GM12878 (cell line): ENCODE measurements around the gene LIMK1. TPM values are rescaled to one million over a fixed set of nuclear protein-coding genes. Genes with fewer than 3 reads are reported as not detected.
"Not testable (repeated sequence)": the region's sequence is repeated elsewhere in the genome, so short reads cannot be mapped to it uniquely, and the experiment has no call there.

Source experiments
- ATAC-seq: fragments of 200-7000 bp; cut with Tn5 transposase; 3 replicates; pipeline ENCODE4 v1.9.1; 2020; ENCODE audit warnings: mild to moderate bottlenecking, moderate library complexity
- BruUV-seq: library from RNA; stranded (reverse); fragments of 400-500 nt; replicated peaks from 2 replicates; lab custom pipeline; 2021; lab: Mats Ljungman, UMichigan
- CTCF ChIA-PET: fragments of 300-600 bp; sonication (Branson Sonifier 250); formaldehyde crosslinking; extraction: SDS; loops from one replicate; lab custom pipeline; 2021; ENCODE audit warnings: inconsistent platforms; lab: Yijun Ruan, JAX
- POLR2A ChIA-PET: fragments of 350-600 bp; formaldehyde crosslinking; extraction: SDS; loops from one replicate; lab custom pipeline; 2021; ENCODE audit warnings: inconsistent platforms; lab: Charles Lee
- RAD21 ChIA-PET: fragments of 300-600 bp; sonication (Branson Sonifier 250); formaldehyde crosslinking; loops from one replicate; lab custom pipeline; 2023; ENCODE audit warnings: antibody characterized with exemption; ENCODE audit not compliant: unreplicated experiment; lab: Charles Lee
- SMC1A ChIA-PET: fragments of 300-600 bp; sonication (Branson Sonifier 250); formaldehyde crosslinking; loops from one replicate; lab custom pipeline; 2023; ENCODE audit not compliant: unreplicated experiment, uncharacterized antibody; lab: Charles Lee
- DNase-seq: peaks from one replicate; pipeline ENCODE4 v3.0.0-alpha.2; 2011; ENCODE audit warnings: low read depth, low spot score
- FAIRE-seq: peaks from 3 replicates; lab custom pipeline; 2011; peaks lifted over from hg19 to GRCh38; lab: Jason Lieb, UNC
- H2AFZ ChIP-seq: 2 replicates; pipeline ENCODE4 v1.6.0; 2011; ENCODE audit warnings: low read depth, low read length, control low read depth; ENCODE audit not compliant: control insufficient read depth
- H3K27ac ChIP-seq: 2 replicates; pipeline ENCODE4 v1.5.1; 2011; ENCODE audit warnings: control low read depth; ENCODE audit not compliant: control insufficient read depth, insufficient read depth
- H3K27me3 ChIP-seq, 2 experiments: replicated peaks in 1 of 2; 2 replicates each; pipeline versions ENCODE4 v1.6.0 to v1.6.1; 2011; ENCODE audit warnings: low read length in 1 of 2; ENCODE audit not compliant: control insufficient read depth in 2 of 2, insufficient read depth in 2 of 2
- H3K36me3 ChIP-seq, 2 experiments: 2 replicates each; pipeline ENCODE4 v1.5.1; 2011; ENCODE audit warnings: low read length in 1 of 2; ENCODE audit not compliant: control insufficient read depth in 2 of 2, insufficient read depth in 2 of 2
- H3K4me1 ChIP-seq: 2 replicates; pipeline ENCODE4 v1.6.1; 2011; ENCODE audit warnings: mild to moderate bottlenecking, low read length, moderate library complexity, mixed read lengths; ENCODE audit not compliant: control insufficient read depth, insufficient read depth
- H3K4me2 ChIP-seq: 2 replicates; pipeline ENCODE4 v1.6.0; 2011; ENCODE audit warnings: control low read depth; ENCODE audit not compliant: control insufficient read depth, insufficient read depth
- H3K4me3 ChIP-seq: fragments of 200-600 bp; sonication (generic); 2 replicates; pipeline ENCODE4 v1.5.1; 2016
- H3K79me2 ChIP-seq: 2 replicates; pipeline ENCODE4 v1.6.0; 2011; ENCODE audit warnings: low read length; ENCODE audit not compliant: control insufficient read depth, insufficient read depth
- H3K9ac ChIP-seq: 2 replicates; pipeline ENCODE4 v1.8.0; 2011; ENCODE audit warnings: low read length, control low read depth, mixed read lengths; ENCODE audit not compliant: control insufficient read depth, insufficient read depth
- H3K9me3 ChIP-seq: replicated peaks from 3 replicates; pipeline ENCODE4 v1.5.1; 2011; ENCODE audit warnings: mild to moderate bottlenecking, low read length; ENCODE audit not compliant: control insufficient read depth, insufficient read depth
- H4K20me1 ChIP-seq: 2 replicates; pipeline ENCODE4 v1.6.0; 2011; ENCODE audit not compliant: control insufficient read depth, insufficient read depth
- BRCA1 ChIP-seq: IDR thresholded peaks from 2 replicates; pipeline ENCODE4 v1.6.1; 2011; ENCODE audit warnings: low read depth, low read length, improper control_type of control experiment
- CHD2 ChIP-seq: IDR thresholded peaks from 2 replicates; pipeline ENCODE4 v1.6.1; 2011; ENCODE audit warnings: low read depth, low read length, improper control_type of control experiment, borderline replicate concordance
- IKZF1 ChIP-seq: fragments of 450-650 bp; conservative IDR thresholded peaks from 2 replicates; pipeline ENCODE4 v1.6.1; 2017; ENCODE audit warnings: antibody characterized with exemption, mild to moderate bottlenecking
- KDM1A ChIP-seq: fragments of 200-600 bp; sonication (generic); IDR thresholded peaks from 2 replicates; pipeline ENCODE4 v1.6.1; 2016; ENCODE audit warnings: borderline replicate concordance
- MEF2B ChIP-seq: fragments of 450-650 bp; IDR thresholded peaks from 2 replicates; pipeline ENCODE4 v1.6.1; 2018; ENCODE audit warnings: mild to moderate bottlenecking, moderate library complexity; ENCODE audit not compliant: partially characterized antibody, poor library complexity, severe bottlenecking
- PAX8 ChIP-seq: fragments of 450-650 bp; IDR thresholded peaks from 2 replicates; pipeline ENCODE4 v1.6.1; 2017; ENCODE audit warnings: mild to moderate bottlenecking, moderate library complexity
- PBX3 ChIP-seq: IDR thresholded peaks from 2 replicates; pipeline ENCODE4 v1.6.1; 2011; ENCODE audit warnings: mild to moderate bottlenecking, low read depth, low read length, moderate library complexity; ENCODE audit not compliant: insufficient replicate concordance
- PKNOX1 ChIP-seq: fragments of 450-650 bp; IDR thresholded peaks from 2 replicates; pipeline ENCODE4 v1.6.1; 2016; ENCODE audit warnings: mild to moderate bottlenecking
- SUZ12 ChIP-seq: fragments of 200-600 bp; sonication (generic); IDR thresholded peaks from one replicate; pipeline ENCODE4 v1.6.1; 2018; ENCODE audit warnings: antibody characterized with exemption, mild to moderate bottlenecking; ENCODE audit not compliant: unreplicated experiment
- TBL1XR1 ChIP-seq: IDR thresholded peaks from 2 replicates; pipeline ENCODE4 v1.6.1; 2012; ENCODE audit warnings: low read depth, low read length, improper control_type of control experiment
- ZNF207 ChIP-seq: fragments of 450-650 bp; IDR thresholded peaks from 2 replicates; pipeline ENCODE4 v1.6.1; 2014; ENCODE audit warnings: antibody characterized with exemption, mild to moderate bottlenecking, borderline replicate concordance
- WGBS: methylation state at CpG from one replicate; pipeline ENCODE4 v1.1.6; 2016; ENCODE audit warnings: low lambda C conversion rate; ENCODE audit not compliant: insufficient replicate concordance, insufficient coverage; ENCODE audit errors: missing lambda C conversion rate; 5-methylcytosine and 5-hydroxymethylcytosine counted together
- in situ Hi-C: fragments of 300-500 bp; cut with MboI; formaldehyde crosslinking; loops from 9 replicates; pipeline ENCODE4 v1.14.3; 2018; ENCODE audit warnings: mixed read lengths
- intact Hi-C: fragments of 100-400 bp; cut with micrococcal nuclease; formaldehyde crosslinking; loops from one replicate; pipeline ENCODE4 v1.14.2; 2022; ENCODE audit not compliant: unreplicated experiment
- polyA plus RNA-seq, 11 experiments: library from polyadenylated mRNA; depleted of rRNA in 4 of 11; unstranded in 6 of 11; stranded (reverse) in 5 of 11; fragments of >200 nt; fragmentation: Nextera tagmentation in 4 of 11; fragmentation: Illumina TruSeq in 1 of 11; extraction: Ambion mirVana in 4 of 11; extraction: Trizol in 1 of 11; gene quantifications; 1 replicate in 1 of 11; 2 replicates in 10 of 11; pipeline versions ENCODE4 v1.2.1 to v1.2.3, GENCODE V29; 2011 to 2016; ENCODE audit warnings: inconsistent platforms in 2 of 11, missing spikeins in 2 of 11, low read depth in 1 of 11
- total RNA-seq, 4 experiments: library from RNA; depleted of rRNA in 3 of 4; stranded (reverse); fragments of >200 nt in 3 of 4; fragmentation: Illumina TruSeq in 1 of 4; extraction: Trizol in 1 of 4; gene quantifications; 2 replicates each; pipeline versions ENCODE4 v1.2.1 to v1.2.3, GENCODE V29; 2013 to 2021

LIMK1 gene
- total and polyA plus RNA-seq, 10 of the 15 experiments (the other 5 are each of a cell fraction or from before 2014, with no cell fraction given), result 0.71 to 59.4 (median 28.8) TPM

GRCh38 chr7:74123892-74124291 lies 40.3 kb downstream of the LIMK1 start:
- H3K4me1 ChIP-seq, H3K9me3 ChIP-seq, DNase-seq, SMC1A ChIA-PET, ATAC-seq, H4K20me1 ChIP-seq, BruUV-seq, POLR2A ChIA-PET, H3K9ac ChIP-seq, H3K4me3 ChIP-seq, H3K27me3 ChIP-seq, H2AFZ ChIP-seq, RAD21 ChIA-PET, in situ Hi-C loops, H3K4me2 ChIP-seq, FAIRE-seq, H3K27ac ChIP-seq, H3K79me2 ChIP-seq: not testable (repeated sequence)
- intact Hi-C loops, result loop anchor here (10.0 kb wide), 1 partner anchor 59 kb away; no protein-coding TSS in a partner anchor
- H3K36me3 ChIP-seq, result peaks cover 0 to 13% of the 10 kb centered on the region in 2 experiments; a peak in 3 of 4 replicates
- 86% methylated on average over 7 of the region's 7 CpGs for WGBS
- CTCF ChIA-PET, result interaction anchor here (0.6 kb wide), 1 partner anchor 145 kb away, joined by 3 read pairs; no protein-coding TSS in a partner anchor

- RAD21 ChIA-PET, result interaction anchor here (0.7 kb wide), 1 partner anchor 10 kb away, joined by 3 read pairs; no protein-coding TSS in a partner anchor
Measured at GRCh38 chr7:74126220-74126880, 42.7 kb downstream of the LIMK1 start.

More at GRCh38 chr7:74126220-74126880, 42.7 kb downstream of the LIMK1 start:
- no peak for FAIRE-seq
- SMC1A ChIA-PET, result no interaction called here
- TF ChIP-seq KDM1A (no peak), SUZ12 (no peak), ZNF207 (no peak), CHD2 (no peak), MEF2B (no peak), PBX3 (no peak), TBL1XR1 (no peak), PKNOX1 (no peak), IKZF1 (no peak), BRCA1 (no peak), PAX8 (no peak)
- in situ Hi-C loops (no loop called here), intact Hi-C loops (loop anchor here (10.0 kb wide), 1 partner anchor 62 kb away; no protein-coding TSS in a partner anchor)
- no peak for ATAC-seq
- no peaks in the 10 kb centered on the region for H3K79me2 ChIP-seq
- H3K27ac ChIP-seq, result no peak overlapping the region
- DNase-seq, result no peak
- no peaks in the 10 kb centered on the region for H3K9me3 ChIP-seq
- peaks cover 0 to 3% of the 10 kb centered on the region in 2 experiments; a peak in 2 of 4 replicates for H3K36me3 ChIP-seq
- H3K27me3 ChIP-seq, result no peaks in the 10 kb centered on the region
- H3K4me2 ChIP-seq, result no peak overlapping the region
- 43% methylated on average over 12 of the region's 12 CpGs for WGBS
- H3K9ac ChIP-seq, result no peak overlapping the region
- BruUV-seq, result no TSS peak
- no peak overlapping the region for H2AFZ ChIP-seq
- no peaks in the 10 kb centered on the region for H4K20me1 ChIP-seq
- H3K4me3 ChIP-seq, result no peak overlapping the region
- H3K4me1 ChIP-seq, result no peaks in the 10 kb centered on the region
- POLR2A ChIA-PET, result interaction anchor here (0.5 kb wide), 1 partner anchor 413 kb away, joined by 3 read pairs; no protein-coding TSS in a partner anchor
- CTCF ChIA-PET, result no interaction called here
